ENCODE measurements around the gene CENPC. TPM values are rescaled to one million over a fixed set of nuclear protein-coding genes. Genes with fewer than 3 reads are reported as not detected.
"Not testable (repeated sequence)": the region's sequence is repeated elsewhere in the genome, so short reads cannot be mapped to it uniquely, and the experiment has no call there.

Gene CENPC
- total RNA-seq, 2 experiments from 2014 or later = 50.0 to 50.6 TPM

GRCh38 chr4:67539830-67540229 is 5.5 kb downstream of the CENPC start:
- H3K4me3 Mint-ChIP-seq = no peak overlapping the region
- POLR2A ChIA-PET = no interaction called here
- ATAC-seq (ENCODE audit: low read depth) (no peak), DNase-seq (no peak)
- H3K4me1 Mint-ChIP-seq = peaks cover 27% of the 10 kb centered on the region
- H3K27me3 Mint-ChIP-seq = no peaks in the 10 kb centered on the region
- no peaks in the 10 kb centered on the region for H3K9me3 Mint-ChIP-seq
- H3K27ac Mint-ChIP-seq = no peak overlapping the region
- H3K36me3 Mint-ChIP-seq = peaks cover 52% of the 10 kb centered on the region

GRCh38 chr4:67535280-67535840 is 9.9 kb downstream of the CENPC start:
- peak overlapping the region; percentile 44 for H3K27ac Mint-ChIP-seq

GRCh38 chr4:67533112-67533511 is 12.2 kb downstream of the CENPC start:
- no peak overlapping the region for H3K27ac Mint-ChIP-seq
- no peak overlapping the region for H3K4me3 Mint-ChIP-seq
- peaks cover 64% of the 10 kb centered on the region for H3K36me3 Mint-ChIP-seq
- H3K4me1 Mint-ChIP-seq = peaks cover 8% of the 10 kb centered on the region
- ATAC-seq (ENCODE audit: low read depth) = no peak
- POLR2A ChIA-PET = no interaction called here
- H3K27me3 Mint-ChIP-seq = no peaks in the 10 kb centered on the region
- peaks cover 7% of the 10 kb centered on the region for H3K9me3 Mint-ChIP-seq
- DNase-seq = no peak

More at GRCh38 chr4:67535280-67535840, 9.9 kb downstream of the CENPC start:
- peaks cover 8% of the 10 kb centered on the region for H3K4me1 Mint-ChIP-seq
- no peak for ATAC-seq (ENCODE audit: low read depth)
- no peak overlapping the region for H3K4me3 Mint-ChIP-seq
- no peak for DNase-seq
- POLR2A ChIA-PET = interaction anchor here (1.8 kb wide), 1 partner anchor 10 kb away, joined by 4 read pairs; the partner anchor contains the start of gene CENPC
- peaks cover 7% of the 10 kb centered on the region for H3K9me3 Mint-ChIP-seq
- no peaks in the 10 kb centered on the region for H3K27me3 Mint-ChIP-seq
- H3K36me3 Mint-ChIP-seq = peaks cover 67% of the 10 kb centered on the region

- H3K9me3 Mint-ChIP-seq; H3K4me1 Mint-ChIP-seq; ATAC-seq (ENCODE audit: low read depth); H3K27me3 Mint-ChIP-seq; POLR2A ChIA-PET; H3K4me3 Mint-ChIP-seq; H3K27ac Mint-ChIP-seq; DNase-seq: not testable (repeated sequence)
- H3K36me3 Mint-ChIP-seq = peaks cover 66% of the 10 kb centered on the region
These were observed 12.9 kb downstream of the CENPC start for GRCh38 chr4:67532397-67532796.

GRCh38 chr4:67531379-67531962 is 13.8 kb downstream of the CENPC start:
- no peak overlapping the region for H3K27ac Mint-ChIP-seq
- POLR2A ChIA-PET = no interaction called here
- no peaks in the 10 kb centered on the region for H3K27me3 Mint-ChIP-seq
- H3K4me1 Mint-ChIP-seq = peaks cover 8% of the 10 kb centered on the region
- H3K4me3 Mint-ChIP-seq = no peak overlapping the region
- peaks cover 73% of the 10 kb centered on the region for H3K36me3 Mint-ChIP-seq
- no peak for DNase-seq
- peaks cover 7% of the 10 kb centered on the region for H3K9me3 Mint-ChIP-seq
- ATAC-seq (ENCODE audit: low read depth) = no peak

GRCh38 chr4:67524140-67524539 is 21.2 kb downstream of the CENPC start:
- H3K27me3 Mint-ChIP-seq; ATAC-seq (ENCODE audit: low read depth); H3K9me3 Mint-ChIP-seq; DNase-seq; POLR2A ChIA-PET: not testable (repeated sequence)
- H3K4me3 Mint-ChIP-seq = peak overlapping the region; percentile 51
- H3K27ac Mint-ChIP-seq = peak overlapping the region; percentile 74
- H3K4me1 Mint-ChIP-seq = peaks cover 38% of the 10 kb centered on the region
- H3K36me3 Mint-ChIP-seq = peaks cover 66% of the 10 kb centered on the region

- no peaks in the 10 kb centered on the region for H3K27me3 Mint-ChIP-seq
- no peak overlapping the region for H3K4me3 Mint-ChIP-seq
- no peak for DNase-seq
- peaks cover 40% of the 10 kb centered on the region for H3K4me1 Mint-ChIP-seq
- peaks cover 2% of the 10 kb centered on the region for H3K9me3 Mint-ChIP-seq
- H3K36me3 Mint-ChIP-seq = peaks cover 66% of the 10 kb centered on the region
- peak; percentile 33 for ATAC-seq (ENCODE audit: low read depth)
- POLR2A ChIA-PET = no interaction called here
- H3K27ac Mint-ChIP-seq = peak overlapping the region; percentile 49
These were observed 22.2 kb downstream of the CENPC start for GRCh38 chr4:67522851-67523671.

GRCh38 chr4:67522230-67522629 is 23.1 kb downstream of the CENPC start:
- Mint-ChIP-seq H3K4me1 (peaks cover 40% of the 10 kb centered on the region), H3K4me3 (no peak overlapping the region), H3K27ac (no peak overlapping the region), H3K27me3 (no peaks in the 10 kb centered on the region), H3K9me3 (peaks cover 2% of the 10 kb centered on the region), H3K36me3 (peaks cover 61% of the 10 kb centered on the region)
- no peak for DNase-seq
- ATAC-seq (ENCODE audit: low read depth) = no peak
- POLR2A ChIA-PET = no interaction called here

GRCh38 chr4:67521506-67521905 is 23.8 kb downstream of the CENPC start:
- no peak overlapping the region for H3K27ac Mint-ChIP-seq
- H3K27me3 Mint-ChIP-seq = no peaks in the 10 kb centered on the region
- peaks cover 56% of the 10 kb centered on the region for H3K36me3 Mint-ChIP-seq
- POLR2A ChIA-PET = no interaction called here
- peaks cover 40% of the 10 kb centered on the region for H3K4me1 Mint-ChIP-seq
- H3K4me3 Mint-ChIP-seq = no peak overlapping the region
- H3K9me3 Mint-ChIP-seq = peaks cover 2% of the 10 kb centered on the region
- no peak for ATAC-seq (ENCODE audit: low read depth)
- no peak for DNase-seq

GRCh38 chr4:67520141-67520540 is 25.2 kb downstream of the CENPC start:
- H3K4me1 Mint-ChIP-seq = peaks cover 32% of the 10 kb centered on the region
- H3K27ac Mint-ChIP-seq = no peak overlapping the region
- no peaks in the 10 kb centered on the region for H3K9me3 Mint-ChIP-seq
- H3K36me3 Mint-ChIP-seq = peaks cover 52% of the 10 kb centered on the region
- H3K27me3 Mint-ChIP-seq = no peaks in the 10 kb centered on the region
- ATAC-seq (ENCODE audit: low read depth) (no peak), DNase-seq (no peak)
- POLR2A ChIA-PET = no interaction called here
- H3K4me3 Mint-ChIP-seq = no peak overlapping the region

GRCh38 chr4:67512501-67512900 is 32.8 kb downstream of the CENPC start:
- no peaks in the 10 kb centered on the region for H3K27me3 Mint-ChIP-seq
- peaks cover 43% of the 10 kb centered on the region for H3K36me3 Mint-ChIP-seq
- H3K9me3 Mint-ChIP-seq = no peaks in the 10 kb centered on the region
- H3K4me1 Mint-ChIP-seq = peaks cover 11% of the 10 kb centered on the region
- POLR2A ChIA-PET = no interaction called here
- H3K4me3 Mint-ChIP-seq = no peak overlapping the region
- DNase-seq = no peak
- ATAC-seq (ENCODE audit: low read depth) = no peak
- H3K27ac Mint-ChIP-seq = no peak overlapping the region

GRCh38 chr4:67500373-67500772 is 44.9 kb downstream of the CENPC start:
- Mint-ChIP-seq H3K9me3 (no peaks in the 10 kb centered on the region), H3K36me3 (peaks cover 49% of the 10 kb centered on the region), H3K27me3 (no peaks in the 10 kb centered on the region), H3K4me1 (peaks cover 8% of the 10 kb centered on the region), H3K27ac (peak overlapping the region; percentile 15), H3K4me3 (no peak overlapping the region)
- ATAC-seq (ENCODE audit: low read depth) (no peak), DNase-seq (no peak)
- POLR2A ChIA-PET = no interaction called here

GRCh38 chr4:67499799-67500198 is 45.5 kb downstream of the CENPC start:
- no peaks in the 10 kb centered on the region for H3K9me3 Mint-ChIP-seq
- peaks cover 9% of the 10 kb centered on the region for H3K4me1 Mint-ChIP-seq
- no peak overlapping the region for H3K4me3 Mint-ChIP-seq
- no peak for DNase-seq
- H3K27ac Mint-ChIP-seq = no peak overlapping the region
- no peaks in the 10 kb centered on the region for H3K27me3 Mint-ChIP-seq
- H3K36me3 Mint-ChIP-seq = peaks cover 46% of the 10 kb centered on the region
- ATAC-seq (ENCODE audit: low read depth) = no peak
- POLR2A ChIA-PET = no interaction called here

Data from activated naive CD8-positive, alpha-beta T cell treated with anti-CD3 and anti-CD28 coated beads, Interleukin-2, amount 10 ng/mL, durations not matched to agents 7 days and 5 days (primary cell).